Measurements from ENCODE around the gene UBE2QL1.

The UBE2QL1 gene

GRCh38 chr5:6448622-6449464 is at the start of gene UBE2QL1:
TSS of gene UBE2QL1 (plus strand) at chr5:6448859. CDS start at chr5:6448894, 35 bp downstream.
- no peak for DNase-seq (ENCODE audit: low read depth in 2 of 2, low spot score in 1 of 2)

DNA sequence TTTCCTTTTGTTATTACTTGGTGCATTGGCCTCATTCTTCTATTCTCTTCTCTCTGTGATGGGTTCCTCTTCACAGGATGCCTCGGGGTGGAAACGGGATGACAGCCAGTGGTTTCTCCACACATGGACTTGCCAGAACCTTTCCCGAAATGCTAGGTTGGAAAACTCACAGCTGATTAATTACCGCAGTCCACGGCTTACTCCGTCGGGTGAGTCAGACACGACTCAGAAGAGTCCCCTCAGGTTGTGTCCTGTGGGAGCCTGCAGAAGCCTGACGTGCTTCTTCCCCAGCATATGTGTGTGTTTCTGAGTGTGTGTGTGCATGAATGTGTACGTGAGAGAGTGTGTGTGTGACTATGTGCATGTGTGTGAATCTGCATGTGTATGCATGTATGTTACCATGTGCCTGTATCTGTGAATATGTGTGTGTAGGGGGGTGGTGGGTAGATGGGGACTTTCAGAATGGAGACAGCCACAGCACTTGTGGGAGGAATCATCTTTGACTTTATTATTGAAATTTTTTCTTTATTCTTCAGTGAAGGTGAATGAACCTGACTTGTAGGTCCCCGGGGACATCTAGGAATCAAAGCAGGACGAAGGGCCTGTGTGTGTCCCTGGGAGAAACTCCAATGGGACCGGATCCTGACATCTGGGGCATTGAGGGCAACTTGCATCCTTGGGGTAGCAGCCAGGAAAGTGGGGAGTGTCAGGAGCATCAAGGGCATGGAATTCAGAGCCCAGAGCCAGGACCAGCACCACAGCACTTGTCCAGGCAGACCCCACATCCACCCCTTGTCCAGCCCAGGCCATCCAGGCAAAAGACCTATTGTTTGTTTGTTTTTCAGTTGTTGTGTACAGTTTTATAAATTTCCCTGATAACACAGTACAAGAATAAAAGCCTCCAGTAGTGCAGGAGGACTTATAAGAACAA is 48.4 kb upstream of the UBE2QL1 start:
- no peak for DNase-seq (ENCODE audit: low read depth in 2 of 2, low spot score in 1 of 2)

DNA sequence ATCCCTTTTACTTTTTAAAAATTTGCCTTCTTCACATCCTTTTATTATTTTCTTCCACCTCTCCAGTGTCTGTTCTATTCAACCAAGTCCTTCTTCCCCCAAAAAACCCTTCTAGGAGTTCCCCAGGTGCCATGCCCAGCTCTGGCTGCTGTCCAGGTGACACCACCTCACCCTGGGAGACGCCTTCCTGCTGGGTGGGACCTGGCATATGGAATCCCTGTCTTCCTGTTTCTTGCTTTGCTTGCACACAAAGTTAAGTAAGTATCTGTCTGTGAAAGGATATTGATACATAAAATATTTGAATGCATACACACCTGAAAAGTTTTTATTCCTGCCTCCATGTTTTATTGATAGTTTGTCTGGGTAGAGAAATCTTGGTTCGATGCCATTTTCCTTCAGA is 47.2 kb upstream of the UBE2QL1 start:
- DNase-seq (ENCODE audit: low read depth in 2 of 2, low spot score in 1 of 2) = no peak

DNA sequence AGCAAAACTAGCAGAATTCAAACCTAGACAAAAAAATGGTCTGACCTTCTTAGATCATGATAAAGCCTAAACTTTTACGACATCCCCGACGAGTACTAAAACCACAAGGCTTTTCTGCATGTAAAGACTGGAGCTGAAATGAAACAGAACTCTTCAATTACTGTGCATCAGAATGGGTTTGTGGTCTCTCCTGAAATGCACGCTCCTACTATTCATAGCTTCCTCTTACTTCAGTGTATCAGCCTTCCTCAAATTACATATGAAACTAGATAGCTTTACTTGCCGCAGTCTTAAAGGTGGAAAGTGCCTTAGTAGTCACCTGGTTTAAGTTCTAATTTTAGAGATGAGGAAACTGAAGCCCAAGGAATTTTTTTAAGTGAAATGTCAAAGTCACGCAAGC is 45.7 kb upstream of the UBE2QL1 start:
- DNase-seq (ENCODE audit: low read depth in 2 of 2, low spot score in 1 of 2) = no peak

GRCh38 chr5:6403416-6403815 is 45.2 kb upstream of the UBE2QL1 start:
- DNase-seq (ENCODE audit: low read depth in 2 of 2, low spot score in 1 of 2) = no peak

- no peak for DNase-seq (ENCODE audit: low read depth in 2 of 2, low spot score in 1 of 2)
These were observed 44.5 kb upstream of the UBE2QL1 start for GRCh38 chr5:6404129-6404528.

- DNase-seq (ENCODE audit: low read depth in 2 of 2, low spot score in 1 of 2) = no peak
These were observed 43.1 kb upstream of the UBE2QL1 start for GRCh38 chr5:6405591-6405990.

- DNase-seq (ENCODE audit: low read depth in 2 of 2, low spot score in 1 of 2) = no peak
These were observed 41.0 kb upstream of the UBE2QL1 start for GRCh38 chr5:6407558-6408259.

DNA sequence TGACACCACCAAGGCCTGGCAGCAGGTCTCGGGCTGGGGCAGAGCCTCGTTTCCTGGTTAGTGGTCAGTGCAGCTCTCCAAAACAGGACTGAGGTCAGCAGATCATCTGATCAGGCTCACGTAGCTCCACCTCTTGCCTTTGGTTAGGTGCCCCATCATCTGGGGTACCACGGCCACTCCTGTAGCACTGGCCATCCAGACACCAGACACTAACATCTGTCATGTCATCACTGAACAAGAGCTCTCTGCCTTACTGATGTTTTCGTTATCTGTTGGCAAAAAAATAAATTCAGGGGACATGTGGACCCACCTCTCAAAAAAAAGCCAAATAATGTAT is 40.4 kb upstream of the UBE2QL1 start:
- DNase-seq (ENCODE audit: low read depth in 2 of 2, low spot score in 1 of 2) = no peak

DNA sequence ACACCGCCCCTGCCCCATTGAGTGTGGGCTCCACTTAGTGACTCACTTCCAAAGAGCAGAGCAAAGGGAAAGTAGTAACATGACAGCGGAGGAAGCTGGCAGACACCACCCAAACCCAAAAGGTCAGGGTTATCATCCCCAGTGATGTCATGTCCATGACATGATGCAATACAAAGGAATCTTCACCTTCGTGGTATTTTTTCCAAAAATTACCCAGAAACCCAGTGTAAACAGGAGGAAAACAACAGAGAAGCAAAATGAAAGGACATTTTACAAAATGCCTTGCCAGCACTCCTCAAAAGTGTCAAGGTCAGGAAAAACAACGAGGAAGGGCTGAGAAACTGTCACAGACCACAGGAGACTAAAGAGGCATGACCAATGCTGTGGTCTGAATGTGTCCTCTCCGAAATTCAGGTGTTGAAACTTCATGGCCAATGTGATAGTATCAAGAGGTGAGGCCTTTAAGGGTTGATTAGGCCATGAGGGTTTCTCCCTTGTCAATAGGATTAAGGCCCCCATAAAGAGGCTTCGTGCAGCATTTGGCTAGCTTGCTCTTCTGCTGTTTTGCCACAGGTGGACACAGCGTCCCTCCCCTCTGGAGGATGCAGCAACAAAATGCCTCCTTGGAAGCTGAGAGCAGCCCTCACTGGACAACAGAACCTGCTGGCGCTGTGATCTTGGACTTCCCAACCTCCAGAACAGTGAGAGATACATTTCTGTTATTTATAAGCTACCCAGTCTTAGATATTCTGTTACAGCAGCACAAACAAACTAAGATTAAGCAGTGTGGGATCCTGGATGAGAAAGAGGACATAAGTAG is 39.8 kb upstream of the UBE2QL1 start:
- no peak for DNase-seq (ENCODE audit: low read depth in 2 of 2, low spot score in 1 of 2)

DNA sequence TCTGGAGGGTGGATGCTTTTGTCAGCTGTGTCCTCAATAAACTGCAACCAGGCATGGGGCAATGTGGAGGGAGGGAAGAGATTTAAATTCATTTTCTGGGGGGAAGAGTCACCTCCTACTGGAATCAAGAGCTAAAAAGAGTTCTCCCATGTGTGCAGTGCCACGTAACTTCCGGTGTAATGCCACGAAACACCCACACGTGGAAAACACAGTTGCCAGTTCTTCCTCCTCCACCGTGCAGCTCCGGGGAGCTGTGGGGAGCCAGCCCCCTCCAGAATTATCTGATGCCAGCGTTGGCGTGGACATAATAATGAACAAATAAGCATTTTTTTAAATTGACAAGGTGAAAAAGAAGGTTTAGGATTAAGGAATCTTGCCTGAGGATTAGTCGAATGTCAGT is 38.2 kb upstream of the UBE2QL1 start:
- no peak for DNase-seq (ENCODE audit: low read depth in 2 of 2, low spot score in 1 of 2)

- no peak for DNase-seq (ENCODE audit: low read depth in 2 of 2, low spot score in 1 of 2)
These were observed 37.5 kb upstream of the UBE2QL1 start for GRCh38 chr5:6411141-6411540.

DNA sequence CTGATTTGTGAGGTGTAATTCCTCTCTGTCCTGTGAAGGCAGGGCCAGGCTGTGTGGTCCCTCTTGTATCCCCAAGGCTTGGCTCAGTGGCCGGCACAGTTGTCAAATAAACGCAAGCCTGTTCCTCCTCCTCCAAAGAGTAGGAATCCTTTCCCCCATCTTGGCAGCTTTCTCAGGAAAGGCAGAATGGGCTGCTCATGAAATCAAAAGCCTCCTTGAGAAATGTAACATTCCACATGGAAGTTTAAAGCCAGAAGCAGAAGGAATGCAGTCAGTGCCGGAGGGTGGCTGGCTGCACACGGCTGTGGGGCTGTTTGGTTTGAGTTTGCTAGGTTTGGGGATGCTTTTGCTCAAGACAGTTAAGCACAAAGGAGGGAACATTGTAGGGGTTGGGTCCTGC is 35.8 kb upstream of the UBE2QL1 start:
- no peak for DNase-seq (ENCODE audit: low read depth in 2 of 2, low spot score in 1 of 2)

- no peak for DNase-seq (ENCODE audit: low read depth in 2 of 2, low spot score in 1 of 2)
These were observed 31.0 kb upstream of the UBE2QL1 start for GRCh38 chr5:6417657-6418056.

GRCh38 chr5:6418679-6419276 is 29.9 kb upstream of the UBE2QL1 start:
- DNase-seq (ENCODE audit: low read depth in 2 of 2, low spot score in 1 of 2) = no peak

- no peak for DNase-seq (ENCODE audit: low read depth in 2 of 2, low spot score in 1 of 2)
These were observed 29.3 kb upstream of the UBE2QL1 start for GRCh38 chr5:6419340-6419852.

- no peak for DNase-seq (ENCODE audit: low read depth in 2 of 2, low spot score in 1 of 2)
These were observed 25.1 kb upstream of the UBE2QL1 start for GRCh38 chr5:6423327-6424109.

- no peak for DNase-seq (ENCODE audit: low read depth in 2 of 2, low spot score in 1 of 2)
These were observed 24.5 kb upstream of the UBE2QL1 start for GRCh38 chr5:6424110-6424659.

DNA sequence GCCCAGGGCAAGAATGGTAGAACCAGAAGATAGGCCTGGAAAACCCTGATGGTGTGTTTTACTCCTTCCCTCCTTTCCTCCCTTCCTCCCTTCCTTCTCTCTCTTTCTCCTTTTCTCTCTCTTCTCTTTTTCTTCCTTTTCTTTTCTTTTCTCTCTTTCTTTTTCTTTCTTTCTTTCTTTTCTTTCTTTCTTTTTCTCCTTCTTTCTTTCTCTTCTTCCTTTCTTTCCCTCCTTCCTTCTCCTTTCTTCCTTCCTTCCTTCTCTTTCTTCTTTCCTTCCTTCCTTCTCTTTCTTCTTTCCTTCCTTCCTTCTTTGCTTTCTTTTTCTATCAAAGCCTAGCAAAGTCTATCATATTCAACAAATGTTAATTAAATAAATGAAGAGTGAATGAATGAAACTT is 24.0 kb upstream of the UBE2QL1 start:
- no peak for DNase-seq (ENCODE audit: low read depth in 2 of 2, low spot score in 1 of 2)

Data from stimulated activated CD8-positive, alpha-beta memory T cell treated with anti-CD3 and anti-CD28 coated beads, Interleukin-4, amount 100 ng/mL, for 1 hour (primary cell).